Endothelial cell of umbilical vein (primary cell): ENCODE data around the gene CCDC183. TPM values are rescaled to one million over a fixed set of nuclear protein-coding genes. Genes with fewer than 3 reads are reported as not detected.

Experiments used
- BruUV-seq: library from RNA; stranded (reverse); fragments of 400-500 nt; replicated peaks from 2 replicates; lab custom pipeline; 2021; lab: Mats Ljungman, UMichigan
- CTCF ChIA-PET: fragments of 300-600, 350-600 bp; sonication (Branson Sonifier 250); formaldehyde crosslinking; loops from one replicate; lab custom pipeline; 2021; ENCODE audit warnings: antibody characterized with exemption, inconsistent platforms; lab: Charles Lee
- POLR2A ChIA-PET: fragments of 300-600, 350-600 bp; sonication (Branson Sonifier 250); formaldehyde crosslinking; loops from one replicate; lab custom pipeline; 2021; ENCODE audit warnings: antibody characterized with exemption, inconsistent platforms; lab: Charles Lee
- DNase-seq: peaks from one replicate; pipeline ENCODE4 v3.0.0-alpha.2; 2011; ENCODE audit warnings: low read depth, low spot score
- FAIRE-seq: peaks from 2 replicates; lab custom pipeline; 2011; peaks lifted over from hg19 to GRCh38; lab: Jason Lieb, UNC
- H2AFZ ChIP-seq: 2 replicates; pipeline ENCODE4 v1.6.0; 2012; ENCODE audit warnings: low read depth, low read length, control low read depth, inconsistent platforms
- H3K27ac ChIP-seq: 2 replicates; pipeline ENCODE4 v1.5.1; 2011; ENCODE audit warnings: low read depth, mild to moderate bottlenecking, control low read depth, low read length, moderate library complexity; ENCODE audit not compliant: insufficient read depth
- H3K27me3 ChIP-seq, 2 experiments: 2 replicates each; pipeline versions ENCODE4 v1.6.0 to v1.6.1; 2011; ENCODE audit warnings: low read length in 2 of 2, mixed read lengths in 1 of 2; ENCODE audit not compliant: control insufficient read depth in 2 of 2, insufficient read depth in 2 of 2
- H3K36me3 ChIP-seq, 2 experiments: 2 replicates in 1 of 2; 3 replicates in 1 of 2; pipeline ENCODE4 v1.5.1; 2011; ENCODE audit warnings: low read length in 2 of 2, mild to moderate bottlenecking in 1 of 2, moderate library complexity in 1 of 2; ENCODE audit not compliant: control insufficient read depth in 2 of 2, insufficient read depth in 2 of 2; ENCODE audit errors: extremely low read depth in 1 of 2
- H3K4me1 ChIP-seq: 3 replicates; pipeline ENCODE4 v1.5.1; 2011; ENCODE audit warnings: mild to moderate bottlenecking, low read length; ENCODE audit not compliant: control insufficient read depth, insufficient read depth; ENCODE audit errors: extremely low read depth
- H3K4me2 ChIP-seq: 2 replicates; pipeline ENCODE4 v1.6.1; 2011; ENCODE audit warnings: low read length, control low read depth, mixed read lengths; ENCODE audit not compliant: insufficient read depth
- H3K4me3 ChIP-seq, 3 experiments: fragments of 200-600 bp in 1 of 3; sonication (generic), shearing (Covaris generic) in 1 of 3; replicated peaks in 1 of 3; 2 replicates each; pipeline ENCODE4 v1.5.1; 2011 to 2016; ENCODE audit warnings: control low read depth in 3 of 3, low read length in 3 of 3, mild to moderate bottlenecking in 2 of 3, inconsistent platforms in 1 of 3, low read depth in 1 of 3, moderate library complexity in 1 of 3; ENCODE audit not compliant: insufficient read depth in 1 of 3
- H3K79me2 ChIP-seq: 2 replicates; pipeline ENCODE4 v1.6.0; 2012; ENCODE audit warnings: low read length, inconsistent platforms; ENCODE audit not compliant: control insufficient read depth, insufficient read depth
- H3K9ac ChIP-seq: replicated peaks from 2 replicates; pipeline ENCODE3; 2011; ENCODE audit warnings: low read length, control low read depth; ENCODE audit not compliant: insufficient read depth; ENCODE audit errors: extremely low read depth
- H3K9me1 ChIP-seq: replicated peaks from 3 replicates; pipeline ENCODE4 v1.6.0; 2011; ENCODE audit warnings: mild to moderate bottlenecking, low read length; ENCODE audit not compliant: control insufficient read depth, insufficient read depth; ENCODE audit errors: extremely low read depth
- H3K9me3 ChIP-seq: replicated peaks from 2 replicates; pipeline ENCODE4 v1.5.1; 2012; ENCODE audit warnings: low read length, inconsistent platforms; ENCODE audit not compliant: control insufficient read depth, insufficient read depth
- H4K20me1 ChIP-seq: replicated peaks from 2 replicates; pipeline ENCODE3; 2011; ENCODE audit warnings: mild to moderate bottlenecking, low read length; ENCODE audit not compliant: control insufficient read depth, insufficient read depth; ENCODE audit errors: extremely low read depth
- CTCF ChIP-seq, 2 donors: IDR thresholded peaks; 1 replicate in 1 of 2; 2 replicates in 1 of 2; pipeline ENCODE4 v1.5.1; 2011; ENCODE audit warnings: low read length in 2 of 2, mild to moderate bottlenecking in 2 of 2, moderate library complexity in 2 of 2, control low read depth in 1 of 2, inconsistent platforms in 1 of 2, low read depth in 1 of 2; ENCODE audit not compliant: insufficient read depth in 1 of 2; ENCODE audit errors: extremely low read depth in 1 of 2
- EZH2 ChIP-seq: IDR thresholded peaks from 2 replicates; pipeline ENCODE4 v1.6.1; 2012; ENCODE audit warnings: borderline replicate concordance, low read depth, mild to moderate bottlenecking, moderate library complexity, low read length, inconsistent platforms; ENCODE audit not compliant: severe bottlenecking
- FOS ChIP-seq: IDR thresholded peaks from 2 replicates; pipeline ENCODE4 v1.6.1; 2011; ENCODE audit warnings: mild to moderate bottlenecking, low read length, moderate library complexity, borderline replicate concordance; ENCODE audit not compliant: insufficient read depth
- GATA2 ChIP-seq: IDR thresholded peaks from 2 replicates; pipeline ENCODE4 v1.7.0; 2011; ENCODE audit warnings: low read depth, mild to moderate bottlenecking, moderate library complexity, mixed read lengths, low read length; ENCODE audit not compliant: insufficient read length, insufficient read depth
- JUN ChIP-seq: IDR thresholded peaks from 2 replicates; pipeline ENCODE4 v1.6.1; 2011; ENCODE audit warnings: borderline replicate concordance, low read depth; ENCODE audit not compliant: insufficient read length, insufficient read depth
- MAX ChIP-seq: IDR thresholded peaks from 2 replicates; pipeline ENCODE4 v1.6.1; 2011; ENCODE audit not compliant: insufficient read depth, insufficient read length
- MYC ChIP-seq: IDR thresholded peaks from one replicate; pipeline ENCODE4 v1.6.1; 2011; ENCODE audit warnings: mild to moderate bottlenecking, low read depth, low read length
- POLR2A ChIP-seq: IDR thresholded peaks from 2 replicates; pipeline ENCODE4 v1.6.1; 2012; ENCODE audit warnings: low read depth, mild to moderate bottlenecking, control low read depth, low read length
- POLR2AphosphoS5 ChIP-seq: IDR thresholded peaks from 2 replicates; pipeline ENCODE4 v1.6.1; 2012; ENCODE audit warnings: low read depth, mild to moderate bottlenecking, control low read depth, low read length, moderate library complexity; ENCODE audit not compliant: insufficient read depth
- dilution Hi-C: fragments of 300-500 bp; cut with MboI; formaldehyde crosslinking; loops from one replicate; pipeline ENCODE4 v1.15.0; 2019; ENCODE audit warnings: low sequenced_read_pairs; ENCODE audit not compliant: extremely low pct_ligation_motif_present
- intact Hi-C: fragments of 100-400 bp; cut with micrococcal nuclease; formaldehyde crosslinking; loops from one replicate; pipeline ENCODE4 v1.10.0; 2022
- polyA plus RNA-seq, 4 experiments: library from polyadenylated mRNA; depleted of rRNA in 3 of 4; stranded (reverse) in 3 of 4; unstranded in 1 of 4; fragments of >200 nt; gene quantifications; 2 replicates each; pipeline versions ENCODE4 v1.2.1 to v1.2.3, GENCODE V29; 2011 to 2012; ENCODE audit warnings: missing spikeins in 1 of 4
- total RNA-seq: library from RNA; stranded (reverse); gene quantifications from 2 replicates; pipeline ENCODE4 v1.2.3, GENCODE V29; 2021

Gene CCDC183
- total and polyA plus RNA-seq, 2 donors (not counting 3 experiments of a cell fraction or from before 2014, with no cell fraction given) = 0.50 TPM; not detected in 1

GRCh38 chr9:136815422-136815782 is 19.3 kb downstream of the CCDC183 start:
- no peak overlapping the region for H3K4me2 ChIP-seq
- no peaks in the 10 kb centered on the region for H3K4me1 ChIP-seq
- no peaks in the 10 kb centered on the region for H3K9me3 ChIP-seq
- no TSS peak for BruUV-seq
- ChIA-PET POLR2A (no interaction called here), CTCF (interaction anchor here (1.4 to 1.8 kb wide), 2 partner anchors 27 to 214 kb away, joined by 6 to 7 read pairs; partner anchors contain the start of gene AJM1)
- no peak overlapping the region for H3K4me3 ChIP-seq
- no peak overlapping the region for H2AFZ ChIP-seq
- DNase-seq = no peak
- intact Hi-C loops = no loop called here
- FAIRE-seq = no peak
- peaks cover 6 to 10% of the 10 kb centered on the region in 2 experiments for H3K36me3 ChIP-seq
- no peak overlapping the region for H3K9ac ChIP-seq
- no peaks in the 10 kb centered on the region for H3K9me1 ChIP-seq
- TF ChIP-seq MAX = no peak
- no peak for TF ChIP-seq MYC
- TF ChIP-seq FOS = no peak
- no peak for TF ChIP-seq JUN
- TF ChIP-seq EZH2 = no peak
- no peak for TF ChIP-seq CTCF (IDR thresholded peaks at IDR 0.05; ENCODE audit: extremely low read depth in 1 of 2, insufficient read depth in 1 of 2, low read depth in 1 of 2, low read length in 2 of 2)
- TF ChIP-seq POLR2A = no peak
- TF ChIP-seq GATA2 = no peak
- no peak for TF ChIP-seq POLR2AphosphoS5
- dilution Hi-C loops = loop anchor here (25.0 kb wide), 1 partner anchor 122 kb away; the partner anchor contains the start of genes C8G and FBXW5
- H4K20me1 ChIP-seq = peaks cover 2% of the 10 kb centered on the region
- H3K27ac ChIP-seq = no peak overlapping the region
- peaks cover 29% of the 10 kb centered on the region for H3K79me2 ChIP-seq
- no peaks in the 10 kb centered on the region for H3K27me3 ChIP-seq
